IMR-90 (cell line): Measurements from ENCODE around the gene PRDM12. TPM values are rescaled to one million over a fixed set of nuclear protein-coding genes. Genes with fewer than 3 reads are reported as not detected.
A peak's percentile ranks its signal among the peaks of the same experiment; 100 is the strongest.

Experiments used
- ATAC-seq: fragments of 200-7000 bp; cut with Tn5 transposase; 2 replicates; pipeline ENCODE4 v1.9.1; 2020; ENCODE audit warnings: low read depth, mild to moderate bottlenecking, moderate library complexity
- BruUV-seq: library from RNA; stranded (reverse); fragments of 400-500 nt; replicated peaks from 2 replicates; lab custom pipeline; 2021; lab: Mats Ljungman, UMichigan
- CTCF ChIA-PET: fragments of 300-600 bp; formaldehyde crosslinking; extraction: SDS; loops from one replicate; lab custom pipeline; 2021; ENCODE audit warnings: antibody characterized with exemption; lab: Yijun Ruan, JAX
- POLR2A ChIA-PET: fragments of 300-600 bp; sonication (Branson Sonifier 250); formaldehyde crosslinking; loops from one replicate; lab custom pipeline; 2022; ENCODE audit warnings: antibody characterized with exemption; ENCODE audit not compliant: unreplicated experiment; lab: Charles Lee
- DNase-seq: peaks from one replicate; pipeline ENCODE4 v3.0.0; 2013
- H2AFZ ChIP-seq: replicated peaks from 2 replicates; pipeline ENCODE3; 2013; ENCODE audit warnings: low read length, mild to moderate bottlenecking; ENCODE audit not compliant: poor library complexity
- H2AK5ac ChIP-seq: 2 replicates; pipeline ENCODE4 v1.6.1; 2013; ENCODE audit warnings: low read depth, low read length, inconsistent platforms
- H2AK9ac ChIP-seq: replicated peaks from 2 replicates; pipeline ENCODE3; 2013; ENCODE audit warnings: mild to moderate bottlenecking, low read depth, low read length, moderate library complexity; ENCODE audit not compliant: poor library complexity
- H2BK120ac ChIP-seq: 2 replicates; pipeline ENCODE4 v1.6.1; 2013; ENCODE audit warnings: low read depth, low read length, inconsistent platforms
- H2BK15ac ChIP-seq: 3 replicates; pipeline ENCODE4 v1.6.1; 2013; ENCODE audit warnings: low read depth, low read length, inconsistent platforms
- H2BK20ac ChIP-seq: 2 replicates; pipeline ENCODE4 v1.6.1; 2013; ENCODE audit warnings: low read depth, mild to moderate bottlenecking, inconsistent platforms, low read length, moderate library complexity
- H2BK5ac ChIP-seq: 2 replicates; pipeline ENCODE4 v1.6.1; 2013; ENCODE audit warnings: mild to moderate bottlenecking, low read depth, low read length, inconsistent platforms; ENCODE audit not compliant: poor library complexity, severe bottlenecking
- H3K14ac ChIP-seq: replicated peaks from 2 replicates; pipeline ENCODE4 v1.6.1; 2013; ENCODE audit warnings: low read depth, low read length, inconsistent platforms
- H3K18ac ChIP-seq: 2 replicates; pipeline ENCODE4 v1.6.1; 2013; ENCODE audit warnings: low read depth, low read length, control low read depth
- H3K23ac ChIP-seq: 2 replicates; pipeline ENCODE4 v1.6.1; 2013; ENCODE audit warnings: low read depth, low read length, inconsistent platforms
- H3K27ac ChIP-seq: 2 replicates; pipeline ENCODE4 v1.5.1; 2013; ENCODE audit warnings: mild to moderate bottlenecking, control low read depth, low read length; ENCODE audit not compliant: insufficient read depth
- H3K27me3 ChIP-seq: 2 replicates; pipeline ENCODE4 v1.6.1; 2013; ENCODE audit warnings: low read length; ENCODE audit not compliant: control insufficient read depth, insufficient read depth
- H3K36me3 ChIP-seq: 2 replicates; pipeline ENCODE4 v1.6.1; 2013; ENCODE audit warnings: low read length, mixed read lengths; ENCODE audit not compliant: control insufficient read depth, insufficient read depth
- H3K4ac ChIP-seq: 2 replicates; pipeline ENCODE4 v1.6.1; 2013; ENCODE audit warnings: low read depth, low read length, inconsistent platforms
- H3K4me1 ChIP-seq: 2 replicates; pipeline ENCODE4 v1.6.1; 2013; ENCODE audit warnings: low read length, mixed read lengths; ENCODE audit not compliant: control insufficient read depth, insufficient read depth
- H3K4me2 ChIP-seq: 2 replicates; pipeline ENCODE4 v1.6.1; 2013; ENCODE audit warnings: low read depth, mild to moderate bottlenecking, control low read depth, low read length, moderate library complexity
- H3K4me3 ChIP-seq: 2 replicates; pipeline ENCODE4 v1.5.1; 2013; ENCODE audit warnings: low read depth, mild to moderate bottlenecking, control low read depth, low read length, moderate library complexity; ENCODE audit not compliant: insufficient read depth
- H3K56ac ChIP-seq: 2 replicates; pipeline ENCODE4 v1.6.1; 2013; ENCODE audit warnings: low read length, inconsistent platforms; ENCODE audit not compliant: insufficient read depth; ENCODE audit errors: extremely low read depth
- H3K79me1 ChIP-seq, 2 experiments: 2 replicates each; pipeline ENCODE4 v1.6.1; 2013; ENCODE audit warnings: low read length in 2 of 2, inconsistent platforms in 1 of 2, low read depth in 1 of 2
- H3K9ac ChIP-seq: 2 replicates; pipeline ENCODE4 v1.6.1; 2013; ENCODE audit warnings: low read depth, low read length, control low read depth
- H3K9me1 ChIP-seq: 2 replicates; pipeline ENCODE4 v1.6.1; 2013; ENCODE audit warnings: low read length, inconsistent platforms; ENCODE audit not compliant: insufficient read depth
- H3K9me3 ChIP-seq: 2 replicates; pipeline ENCODE4 v1.6.1; 2013; ENCODE audit warnings: low read length; ENCODE audit not compliant: control insufficient read depth, insufficient read depth
- H4K20me1 ChIP-seq: 2 replicates; pipeline ENCODE4 v1.6.1; 2013; ENCODE audit warnings: low read length, inconsistent platforms; ENCODE audit not compliant: insufficient read depth
- H4K5ac ChIP-seq: 2 replicates; pipeline ENCODE4 v1.6.1; 2013; ENCODE audit warnings: mild to moderate bottlenecking, low read depth, low read length, control low read depth
- H4K8ac ChIP-seq, 2 experiments: 2 replicates each; pipeline ENCODE4 v1.6.1; 2013; ENCODE audit warnings: low read depth in 2 of 2, low read length in 2 of 2, control low read depth in 1 of 2, inconsistent platforms in 1 of 2
- H4K91ac ChIP-seq: 2 replicates; pipeline ENCODE4 v1.6.1; 2013; ENCODE audit warnings: low read depth, low read length, inconsistent platforms; ENCODE audit not compliant: insufficient read depth
- BHLHE40 ChIP-seq: fragments of 150-350 bp; IDR thresholded peaks from 2 replicates; pipeline ENCODE4 v1.6.1; 2016; ENCODE audit warnings: mild to moderate bottlenecking, low read depth, low read length
- RAD21 ChIP-seq: IDR thresholded peaks from 2 replicates; pipeline ENCODE4 v1.6.1; 2012; ENCODE audit warnings: low read length, improper control_type of control experiment
- RCOR1 ChIP-seq: IDR thresholded peaks from 2 replicates; pipeline ENCODE4 v1.6.1; 2012; ENCODE audit warnings: mild to moderate bottlenecking, low read length, improper control_type of control experiment; ENCODE audit not compliant: insufficient replicate concordance
- RFX5 ChIP-seq: IDR thresholded peaks from 2 replicates; pipeline ENCODE4 v1.8.0; 2012; ENCODE audit warnings: low read depth, mild to moderate bottlenecking, low read length, moderate library complexity
- USF2 ChIP-seq: fragments of 150-350 bp; IDR thresholded peaks from 2 replicates; pipeline ENCODE4 v1.6.1; 2017; ENCODE audit warnings: mild to moderate bottlenecking, antibody characterized with exemption, low read length, low read depth
- WGBS, 2 experiments: methylation state at CpG; one replicate each; pipeline versions ENCODE4 v1.1.5 to v1.1.7; 2013; ENCODE audit warnings: missing lambda C conversion rate in 2 of 2; ENCODE audit not compliant: insufficient read length in 1 of 2; ENCODE audit errors: extremely low coverage in 2 of 2; 5-methylcytosine and 5-hydroxymethylcytosine counted together
- dilution Hi-C: fragments of 300-500 bp; cut with HindIII; formaldehyde crosslinking; loops from one replicate; pipeline ENCODE4 v1.14.3; 2018; ENCODE audit warnings: low sequenced_read_pairs; ENCODE audit not compliant: unreplicated experiment
- in situ Hi-C: fragments of 300-500 bp; cut with MboI; formaldehyde crosslinking; loops from 3 replicates; pipeline ENCODE4 v1.14.3; 2019; ENCODE audit warnings: low sequenced_read_pairs, inconsistent platforms, mixed read lengths
- intact Hi-C: fragments of 100-400 bp; cut with micrococcal nuclease; formaldehyde crosslinking; loops from 2 replicates; pipeline ENCODE4 v1.10.0; 2022
- polyA plus RNA-seq, 3 experiments: library from polyadenylated mRNA; depleted of rRNA; stranded (reverse); fragments of >200 nt; gene quantifications; 2 replicates each; pipeline ENCODE4 v1.2.3, GENCODE V29; 2012; ENCODE audit warnings: low replicate concordance in 1 of 3
- total RNA-seq: library from RNA; depleted of rRNA; stranded (reverse); fragments of >200 nt; gene quantifications from 2 replicates; pipeline ENCODE4 v1.2.3, GENCODE V29; 2012

Gene PRDM12
- total and polyA plus RNA-seq, 2 of the 4 experiments (the other 2 are of a cell fraction), result not detected

GRCh38 chr9:130627896-130628792, 36.2 kb upstream of the PRDM12 start:
- no peak overlapping the region for H3K9ac ChIP-seq
- peaks cover 5% of the 10 kb centered on the region; the same call in 1 of the 2 replicates for H4K20me1 ChIP-seq
- in situ Hi-C loops (no loop called here), dilution Hi-C loops (no loop called here), intact Hi-C loops (no loop called here)
- H3K27ac ChIP-seq, result no peak overlapping the region
- H3K4me1 ChIP-seq, result no peaks in the 10 kb centered on the region
- H3K9me3 ChIP-seq, result no peaks in the 10 kb centered on the region
- H3K23ac ChIP-seq, result no peak overlapping the region
- no peak overlapping the region for H4K5ac ChIP-seq
- H4K8ac ChIP-seq, result no peak overlapping the region
- H2BK120ac ChIP-seq, result no peak overlapping the region
- ATAC-seq (peak; percentile 80; the same call in 1 of the 2 replicates), DNase-seq (no peak)
- H2AK5ac ChIP-seq, result no peak overlapping the region
- H2AFZ ChIP-seq, result no peak overlapping the region
- peak overlapping the region; percentile 10 for H2AK9ac ChIP-seq
- H3K9me1 ChIP-seq, result no peaks in the 10 kb centered on the region
- H2BK15ac ChIP-seq, result no peak overlapping the region
- no TSS peak for BruUV-seq
- no peak overlapping the region for H4K91ac ChIP-seq
- WGBS, 2 experiments, result 69% methylated on average over 8 of the region's 23 CpGs; no CpG with 5 or more reads in 1 of the 2 experiments
- H2BK5ac ChIP-seq, result no peak overlapping the region
- ChIA-PET POLR2A (no interaction called here), CTCF (no interaction called here)
- no peak overlapping the region for H3K4ac ChIP-seq
- peaks cover 0 to 6% of the 10 kb centered on the region in 2 experiments; a peak in 2 of 4 replicates for H3K79me1 ChIP-seq
- H3K56ac ChIP-seq, result no peak overlapping the region
- H2BK20ac ChIP-seq, result no peak overlapping the region
- H3K14ac ChIP-seq, result no peak overlapping the region
- H3K27me3 ChIP-seq, result no peaks in the 10 kb centered on the region
- TF ChIP-seq USF2 (no peak), RAD21 (no peak), RFX5 (no peak), RCOR1 (no peak), BHLHE40 (no peak)
- no peak overlapping the region for H3K4me2 ChIP-seq
- peaks cover 82% of the 10 kb centered on the region for H3K36me3 ChIP-seq
- no peak overlapping the region for H3K4me3 ChIP-seq
- no peak overlapping the region for H3K18ac ChIP-seq
